Measurements from ENCODE around the gene MYO1D.
A peak's percentile ranks its signal among the peaks of the same experiment; 100 is the strongest.

Gene MYO1D

GRCh38 chr17:32854207-32854606 lies 22.7 kb downstream of the MYO1D start:
- no peak for DNase-seq

GRCh38 chr17:32852811-32853210 lies 24.1 kb downstream of the MYO1D start:
- DNase-seq: no peak

- no peak for DNase-seq
These were observed 27.0 kb downstream of the MYO1D start for GRCh38 chr17:32849879-32850278.

GRCh38 chr17:32847977-32848376 lies 28.9 kb downstream of the MYO1D start:
- DNase-seq: no peak

GRCh38 chr17:32846143-32846542 lies 30.8 kb downstream of the MYO1D start:
- no peak for DNase-seq

- no peak for DNase-seq
These were observed 36.7 kb downstream of the MYO1D start for GRCh38 chr17:32840241-32840640.

- no peak for DNase-seq
These were observed 40.4 kb downstream of the MYO1D start for GRCh38 chr17:32836527-32836926.

- no peak for DNase-seq
These were observed 41.6 kb downstream of the MYO1D start for GRCh38 chr17:32835291-32835761.

- DNase-seq: no peak
These were observed 42.8 kb downstream of the MYO1D start for GRCh38 chr17:32834104-32834503.

- no peak for DNase-seq
These were observed 43.4 kb downstream of the MYO1D start for GRCh38 chr17:32833526-32833925.

- no peak for DNase-seq
These were observed 43.8 kb downstream of the MYO1D start for GRCh38 chr17:32833076-32833475.

GRCh38 chr17:32831627-32832243 lies 45.2 kb downstream of the MYO1D start:
- DNase-seq: no peak

- DNase-seq: no peak
These were observed 45.7 kb downstream of the MYO1D start for GRCh38 chr17:32831223-32831622.

- no peak for DNase-seq
These were observed 48.1 kb downstream of the MYO1D start for GRCh38 chr17:32828822-32829221.

GRCh38 chr17:32827227-32827626 lies 49.7 kb downstream of the MYO1D start:
- DNase-seq: no peak

- DNase-seq: no peak
These were observed 50.8 kb downstream of the MYO1D start for GRCh38 chr17:32826076-32826475.

- no peak for DNase-seq
These were observed 52.6 kb downstream of the MYO1D start for GRCh38 chr17:32824334-32824733.

- DNase-seq: no peak
These were observed 53.9 kb downstream of the MYO1D start for GRCh38 chr17:32822996-32823395.

GRCh38 chr17:32821987-32822934 lies 54.7 kb downstream of the MYO1D start:
- peak; percentile 21 for DNase-seq

- no peak for DNase-seq
These were observed 56.5 kb downstream of the MYO1D start for GRCh38 chr17:32820440-32820839.

GRCh38 chr17:32819787-32820186 lies 57.1 kb downstream of the MYO1D start:
- DNase-seq: no peak

GRCh38 chr17:32819035-32819434 lies 57.9 kb downstream of the MYO1D start:
- DNase-seq: no peak

- DNase-seq: no peak
These were observed 61.5 kb downstream of the MYO1D start for GRCh38 chr17:32815460-32815859.

GRCh38 chr17:32814836-32815235 lies 62.1 kb downstream of the MYO1D start:
- no peak for DNase-seq

Data from NCI-H2171 (cell line).